DMS 273 treated with DMSO at 0.1 percent for 48 hours (cell line): ENCODE data around the gene NOTCH4.
A peak's percentile ranks its signal among the peaks of the same experiment; 100 is the strongest.

Source experiments
- DNase-seq: peaks from one replicate; lab custom pipeline; 2025; lab: John Stamatoyannopoulos, UW

Gene NOTCH4

DNA sequence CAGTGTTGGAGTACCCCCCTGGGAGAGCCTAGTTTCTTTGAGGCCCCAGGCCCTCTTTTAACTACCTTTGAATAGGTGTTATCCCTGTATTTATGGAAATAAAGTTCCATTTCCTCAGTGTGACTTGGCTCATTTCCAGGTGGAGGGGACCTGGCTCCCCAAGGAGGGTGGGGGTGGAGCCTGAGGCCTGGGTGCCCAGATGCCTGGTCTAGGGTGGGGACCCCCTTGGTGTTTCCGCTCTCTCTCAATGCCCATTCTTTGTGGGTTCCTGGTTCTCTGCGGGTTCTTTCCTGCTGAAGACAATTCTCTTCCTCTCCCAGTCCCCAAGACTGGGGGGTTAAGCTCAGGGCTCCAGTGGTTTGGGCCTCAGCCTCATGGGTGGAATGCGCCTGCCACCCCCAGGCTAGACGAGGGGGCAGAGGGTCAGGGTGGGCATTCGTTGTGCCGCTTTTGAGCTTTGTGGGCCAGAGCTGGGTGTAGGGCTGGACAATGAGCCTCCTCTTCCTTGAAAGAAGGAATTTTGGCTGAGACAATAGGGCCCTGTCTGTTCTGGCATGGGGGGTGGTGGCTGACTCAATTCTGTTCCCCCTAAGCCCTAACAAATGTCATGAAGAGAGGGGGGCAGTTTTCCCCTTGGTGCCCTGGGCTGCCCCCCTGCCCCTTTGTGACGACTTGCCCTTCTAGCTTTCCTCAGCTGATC lies 60.2 kb downstream of the NOTCH4 start:
- DNase-seq: no peak

- DNase-seq: no peak
Observed at GRCh38 chr6:32158052-32158451, 65.8 kb downstream of the NOTCH4 start.

GRCh38 chr6:32156891-32157290 lies 67.0 kb downstream of the NOTCH4 start:
- no peak for DNase-seq

DNA sequence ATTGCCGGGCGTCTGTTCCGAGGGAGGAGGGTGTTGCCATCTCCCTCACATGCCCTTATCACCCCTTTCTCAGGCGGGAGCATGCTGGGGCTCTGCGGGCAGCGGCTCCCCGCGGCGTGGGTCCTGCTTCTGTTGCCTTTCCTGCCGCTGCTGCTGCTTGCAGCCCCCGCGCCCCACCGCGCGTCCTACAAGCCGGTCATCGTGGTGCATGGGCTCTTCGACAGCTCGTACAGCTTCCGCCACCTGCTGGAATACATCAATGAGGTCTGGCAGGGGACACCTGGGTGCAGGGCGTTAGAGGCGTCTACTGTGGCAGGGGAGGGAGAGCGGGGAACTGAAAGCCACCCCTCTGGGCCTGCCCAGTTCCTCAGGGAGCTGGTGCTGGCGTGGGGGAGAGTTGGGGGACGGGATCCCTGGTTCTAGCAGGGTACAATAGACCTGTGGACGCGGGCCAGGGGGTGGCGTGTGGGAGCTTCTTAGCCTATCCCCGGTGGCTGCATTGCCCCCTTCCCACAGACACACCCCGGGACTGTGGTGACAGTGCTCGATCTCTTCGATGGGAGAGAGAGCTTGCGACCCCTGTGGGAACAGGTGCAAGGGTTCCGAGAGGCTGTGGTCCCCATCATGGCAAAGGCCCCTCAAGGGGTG lies 69.2 kb downstream of the NOTCH4 start:
- peak; percentile 21 for DNase-seq

DNA sequence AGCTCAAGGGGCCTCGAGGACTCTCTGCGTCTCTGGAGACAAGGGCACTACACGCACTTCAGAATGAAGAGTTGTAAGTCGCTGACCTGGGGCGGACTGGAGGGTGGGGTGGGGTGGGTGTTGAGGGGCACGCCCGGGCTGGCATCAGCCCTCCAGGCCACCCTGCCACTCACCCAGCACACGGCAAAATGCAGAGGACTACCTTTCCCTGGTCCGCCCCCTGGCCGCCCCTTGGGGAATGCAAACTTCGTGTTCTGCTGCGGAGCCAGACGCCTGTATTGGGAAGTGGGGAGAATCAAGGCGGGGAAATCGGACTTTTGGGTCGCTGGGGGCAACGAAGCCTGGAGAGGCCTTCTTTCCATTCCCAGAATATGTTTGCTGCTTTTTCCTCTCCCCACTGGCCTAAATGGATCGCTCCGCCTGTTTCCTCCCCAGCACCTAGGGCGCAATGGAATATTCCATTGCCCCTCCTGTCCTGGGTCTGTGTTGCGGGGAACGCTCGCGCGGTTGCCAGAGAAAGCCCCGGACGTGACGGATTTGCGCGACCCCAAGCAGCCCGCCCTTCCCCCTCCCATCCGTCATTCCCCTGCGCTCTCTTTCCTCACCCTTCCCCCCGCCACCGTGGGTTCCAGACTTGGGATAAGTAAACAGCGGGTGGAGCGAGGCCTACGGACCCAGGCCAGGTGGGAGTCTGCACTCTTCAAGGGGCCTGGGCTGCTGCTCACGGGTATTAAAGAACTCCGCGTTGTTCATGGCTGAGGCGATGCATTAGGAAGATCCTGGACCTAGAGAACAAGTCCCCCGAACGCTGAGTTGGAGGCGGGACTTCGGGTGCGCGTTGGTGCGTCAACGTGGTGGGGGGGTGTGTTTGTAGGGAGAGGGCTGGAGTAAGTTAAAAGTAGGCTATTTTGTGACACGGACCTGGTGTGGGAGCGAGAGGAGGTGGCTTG lies 70.0 kb downstream of the NOTCH4 start, which contains the start of gene PPT2:
PPT2 (plus strand) TSS at position 578 of the 950 bp plus-strand sequence. CDS start 454 bp downstream, outside the sequence.
- DNase-seq: peak; percentile 85

DNA sequence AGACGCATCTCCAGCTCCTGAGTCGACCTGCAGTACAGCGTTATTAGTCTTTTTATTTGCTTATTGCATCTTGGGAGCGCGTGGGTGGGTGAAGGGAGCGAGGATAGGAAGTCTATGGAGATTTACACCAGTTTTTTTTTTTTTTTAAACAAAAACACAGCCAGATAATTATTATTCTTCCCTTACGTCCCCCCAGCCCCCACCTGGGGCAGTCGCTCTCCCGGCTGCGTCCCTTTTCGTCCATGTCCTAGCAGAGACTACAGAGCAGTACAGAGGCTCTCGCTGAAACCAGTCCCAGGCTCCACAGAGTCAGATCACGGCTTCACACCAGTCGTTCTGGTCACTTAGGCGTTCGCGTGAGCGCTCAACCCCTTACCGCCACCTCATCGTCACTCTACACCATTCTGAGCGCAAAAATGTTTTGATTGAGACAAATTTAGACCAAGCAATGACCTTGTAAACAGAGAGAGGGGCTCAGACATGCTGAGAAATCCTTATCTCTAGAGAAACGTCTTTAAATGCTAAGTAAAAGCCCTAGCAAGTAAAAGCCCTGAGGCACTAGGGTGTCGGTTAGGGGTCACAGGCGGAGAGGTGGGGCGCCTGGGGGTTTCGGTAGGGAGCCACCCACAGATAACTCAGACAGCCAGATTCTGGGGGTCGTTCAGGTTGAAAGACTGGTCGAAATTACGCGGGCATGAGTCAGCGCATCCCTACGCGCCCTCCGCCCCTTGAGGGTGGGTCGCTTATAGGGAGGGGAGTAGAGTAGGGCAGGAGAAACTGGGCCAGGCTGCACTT lies 70.9 kb downstream of the NOTCH4 start:
- no peak for DNase-seq

DNA sequence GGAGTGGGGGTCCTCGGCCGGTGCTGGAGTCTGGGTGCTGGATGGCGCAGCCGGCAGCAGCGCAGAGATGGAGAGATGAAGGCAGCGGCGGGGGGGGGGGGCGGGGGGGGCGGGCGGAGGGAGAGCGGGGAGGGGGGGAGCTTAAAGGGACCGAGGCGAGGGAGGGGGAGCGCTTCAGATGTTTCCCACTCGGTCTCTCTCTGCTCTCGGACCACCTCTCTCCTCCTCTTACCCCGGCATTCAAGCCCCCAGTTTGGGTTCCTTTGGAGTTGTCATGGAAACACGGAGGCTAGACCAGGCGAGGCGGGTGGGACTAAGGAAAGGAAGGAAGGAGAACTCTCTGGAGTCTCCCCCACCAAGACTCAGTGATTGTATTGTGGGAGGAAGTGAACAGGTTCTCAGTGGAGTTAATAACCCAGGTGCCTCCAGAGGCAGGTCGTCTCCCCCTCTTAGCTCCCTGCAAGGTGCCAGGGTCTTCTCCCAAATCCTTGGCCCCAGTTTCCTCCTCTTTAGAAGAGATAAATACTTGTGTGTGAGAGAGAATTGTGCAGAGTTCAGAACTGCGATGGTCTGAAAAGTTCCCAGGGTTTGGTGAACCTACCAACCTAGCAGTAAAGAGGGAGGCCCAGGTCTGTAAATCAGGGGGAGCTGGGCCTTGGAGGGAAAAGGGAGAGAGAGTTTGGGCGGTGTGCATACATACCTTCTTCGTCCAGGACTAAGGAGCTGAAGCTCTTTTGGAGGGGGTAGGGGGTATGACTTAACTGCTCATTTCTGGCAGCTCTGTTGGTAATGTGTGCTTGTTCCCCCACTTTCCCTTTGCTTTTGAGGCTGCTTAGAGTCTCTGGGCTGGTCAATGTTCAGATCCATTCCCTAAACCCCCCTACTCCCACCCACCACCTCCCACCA lies 71.8 kb downstream of the NOTCH4 start, which contains the start of gene PRRT1:
PRRT1 (minus strand) TSS at position 77 of the 906 bp plus-strand sequence. CDS start 112 bp downstream, outside the sequence.
- no peak for DNase-seq

GRCh38 chr6:32151181-32151862 lies 72.5 kb downstream of the NOTCH4 start:
- peak; percentile 89 for DNase-seq

DNA sequence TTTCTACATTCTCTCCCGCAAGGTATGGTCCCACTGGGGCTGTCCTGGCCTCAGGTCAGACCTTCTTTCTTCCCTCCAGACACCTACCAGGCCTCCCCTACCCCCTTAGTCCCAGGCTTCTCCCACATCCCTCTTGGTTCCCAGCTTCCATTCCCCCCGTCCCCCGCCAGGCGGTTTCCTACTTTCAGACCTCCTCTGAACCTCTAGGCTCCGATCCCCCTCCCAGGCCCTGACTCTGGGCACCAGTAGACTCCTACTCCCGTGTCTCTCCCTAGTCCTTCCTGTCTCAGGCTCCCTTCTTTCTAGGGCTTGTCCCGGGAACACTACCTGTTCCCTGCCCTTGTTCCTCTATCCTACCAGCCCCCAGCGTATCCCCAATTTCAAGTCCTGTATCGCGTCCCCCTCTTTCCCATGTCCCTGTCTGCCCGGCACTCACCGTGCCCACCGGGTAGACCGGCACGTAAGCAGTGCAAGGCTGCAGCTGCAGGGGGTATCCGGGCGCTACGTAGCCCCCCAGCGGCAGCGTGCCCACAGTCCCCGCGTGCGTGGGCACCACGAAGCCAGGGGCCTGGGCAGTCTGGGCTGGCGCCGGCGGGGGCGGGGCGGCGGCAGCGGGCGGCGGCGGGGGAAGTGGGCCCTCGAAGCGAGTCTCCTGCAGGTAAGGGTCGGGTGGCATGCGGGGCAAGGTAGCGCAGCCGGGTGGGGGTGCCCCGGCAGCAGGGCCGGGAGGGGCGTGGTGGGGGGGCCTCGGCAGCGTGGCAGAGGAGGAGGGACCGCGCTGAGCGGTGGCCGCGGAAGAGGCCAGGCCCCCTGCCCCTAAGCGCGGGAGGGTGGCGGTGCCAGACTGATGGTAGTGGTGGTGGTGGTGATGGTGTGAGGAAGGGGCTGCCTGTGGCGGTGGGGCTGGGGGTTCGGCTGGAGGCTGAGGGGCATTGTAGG lies 73.7 kb downstream of the NOTCH4 start:
- no peak for DNase-seq

DNA sequence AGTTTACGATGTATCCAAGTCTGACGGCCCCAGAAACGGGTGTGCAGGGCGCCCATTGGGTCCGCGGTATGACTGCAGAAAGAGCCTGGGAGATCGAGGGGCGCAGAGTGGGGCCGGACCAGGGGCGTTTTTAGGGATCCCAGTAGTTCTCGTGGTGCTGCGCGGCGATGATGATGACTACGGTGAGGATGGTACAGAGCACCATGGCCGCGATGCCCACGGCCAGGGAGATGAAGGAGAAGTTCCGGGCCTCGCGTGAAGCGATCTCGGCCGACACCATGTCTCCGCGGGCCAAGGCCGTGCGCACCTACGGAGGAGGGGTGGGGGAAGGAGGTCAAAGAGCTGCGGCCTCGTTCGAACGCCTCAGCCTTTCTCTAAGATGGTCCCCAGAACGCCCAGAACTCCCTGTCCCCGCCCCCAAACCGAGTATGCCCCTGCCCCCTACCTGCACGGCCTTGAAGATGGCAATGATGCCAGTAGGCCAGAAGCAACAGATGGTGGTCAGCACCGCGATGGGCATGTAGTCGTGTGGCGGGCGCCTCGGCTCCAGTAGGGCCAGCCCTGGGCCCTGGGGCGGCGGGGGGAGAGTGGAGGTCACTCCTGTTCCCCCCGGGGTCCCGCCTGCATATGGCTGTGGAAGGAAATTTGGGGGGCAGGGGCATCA lies 74.6 kb downstream of the NOTCH4 start:
- no peak for DNase-seq

GRCh38 chr6:32148289-32149091 lies 75.4 kb downstream of the NOTCH4 start:
- DNase-seq: no peak

DNA sequence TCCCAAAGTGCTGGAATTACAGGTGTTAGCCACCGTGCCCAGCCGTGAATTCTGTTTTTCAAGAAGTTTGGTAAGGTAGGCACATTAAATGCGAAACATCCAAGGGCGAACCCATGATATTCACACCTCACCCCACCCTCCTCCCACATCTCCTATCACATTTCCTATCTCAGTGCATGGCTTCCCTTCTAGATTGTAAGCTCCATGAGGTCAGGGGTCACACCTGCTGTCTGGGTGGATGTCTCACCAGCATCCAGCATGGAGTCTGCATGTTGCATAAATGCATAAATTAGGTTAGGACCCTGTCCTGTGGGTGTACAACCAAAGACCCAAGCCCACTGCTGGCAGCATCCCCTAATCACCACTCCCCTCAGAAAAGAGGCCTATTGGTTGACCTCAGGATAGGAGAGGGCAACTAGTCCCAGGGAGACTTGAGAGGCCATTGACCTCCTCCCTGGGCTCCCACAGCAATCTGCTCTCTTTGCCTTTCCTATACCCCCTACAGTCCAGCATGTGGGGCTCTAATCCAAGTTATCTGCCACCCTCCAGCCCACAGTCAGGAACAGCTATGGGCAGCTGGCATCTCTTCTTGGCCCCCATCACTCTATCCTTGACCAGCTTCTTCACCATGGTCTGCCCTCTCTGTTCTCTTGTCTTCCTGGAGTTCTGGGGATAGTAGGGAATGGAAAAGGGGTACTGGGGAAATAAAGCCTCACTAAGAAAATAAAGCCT lies 76.3 kb downstream of the NOTCH4 start:
- no peak for DNase-seq

DNA sequence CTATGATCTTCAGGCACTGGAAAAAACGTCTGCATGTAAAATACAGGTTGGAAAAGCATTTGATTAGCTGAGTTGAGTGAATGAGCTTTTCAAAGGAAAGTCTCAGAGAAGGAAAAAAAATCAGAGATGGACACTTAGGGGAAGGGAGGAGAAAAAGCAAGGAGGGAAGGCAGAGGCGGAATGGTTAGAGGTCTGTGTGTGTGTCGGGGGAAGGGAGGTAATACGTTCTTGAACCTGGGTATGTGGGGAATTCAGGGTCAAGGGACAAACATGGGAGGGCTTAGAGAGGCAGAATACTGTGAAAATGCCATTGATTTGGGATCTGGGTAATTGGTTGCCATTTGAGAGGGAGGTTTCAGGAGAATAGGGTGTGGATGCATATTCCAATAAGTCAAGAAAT lies 77.2 kb downstream of the NOTCH4 start:
- no peak for DNase-seq

- no peak for DNase-seq
Observed at GRCh38 chr6:32146287-32146686, 77.6 kb downstream of the NOTCH4 start.
